Tongue (tissue), 2 donors: ENCODE data around the gene MEOX2. TPM values are rescaled to one million over a fixed set of nuclear protein-coding genes. Genes with fewer than 3 reads are reported as not detected.

ENCODE experiments used
- DNase-seq: peaks from one replicate; pipeline ENCODE4 v3.0.0-alpha.2; 2015
- total RNA-seq: library from RNA; depleted of rRNA; stranded (reverse); fragments of >200 nt; gene quantifications from one replicate; pipeline ENCODE4 v1.2.3, GENCODE V29; 2014

MEOX2 gene
- 53.2 TPM for total RNA-seq

DNA sequence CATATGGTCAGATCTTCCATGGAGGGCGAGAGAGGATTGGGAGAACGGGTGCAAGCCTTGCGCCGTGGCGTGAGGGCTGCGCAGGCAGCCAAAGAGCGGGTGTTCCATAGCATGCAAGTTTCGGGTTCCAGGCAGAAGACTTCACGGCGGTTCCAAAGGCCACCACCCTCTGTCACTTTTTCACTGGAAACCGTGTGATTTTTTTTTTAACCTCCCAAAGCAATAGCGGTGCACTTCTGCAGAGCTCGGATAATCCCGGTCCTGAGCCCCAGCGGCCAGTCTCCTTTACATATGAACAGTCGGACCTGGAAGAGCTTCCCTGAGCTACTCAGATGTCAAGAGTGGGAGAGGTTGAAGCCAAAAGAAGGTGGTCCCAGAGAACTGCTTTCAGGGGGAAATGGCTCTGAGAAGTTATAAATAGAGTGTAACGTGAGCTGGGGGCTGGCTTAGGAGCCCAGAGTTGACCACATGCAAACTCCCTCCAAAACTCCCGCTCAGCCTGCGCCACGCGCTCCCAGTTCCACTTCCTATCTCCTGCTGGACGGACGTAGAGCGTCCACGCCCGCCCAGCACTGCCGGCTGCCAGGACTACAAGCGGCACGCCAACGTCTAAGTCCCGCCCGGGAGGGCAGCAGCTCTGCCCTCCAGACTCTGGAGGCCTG lies at the start of gene MEOX2:
MEOX2 (minus strand) TSS at position 389 of the 662 bp plus-strand sequence; CDS start at position 108, 281 bp downstream.
- DNase-seq: peak; percentile 92

DNA sequence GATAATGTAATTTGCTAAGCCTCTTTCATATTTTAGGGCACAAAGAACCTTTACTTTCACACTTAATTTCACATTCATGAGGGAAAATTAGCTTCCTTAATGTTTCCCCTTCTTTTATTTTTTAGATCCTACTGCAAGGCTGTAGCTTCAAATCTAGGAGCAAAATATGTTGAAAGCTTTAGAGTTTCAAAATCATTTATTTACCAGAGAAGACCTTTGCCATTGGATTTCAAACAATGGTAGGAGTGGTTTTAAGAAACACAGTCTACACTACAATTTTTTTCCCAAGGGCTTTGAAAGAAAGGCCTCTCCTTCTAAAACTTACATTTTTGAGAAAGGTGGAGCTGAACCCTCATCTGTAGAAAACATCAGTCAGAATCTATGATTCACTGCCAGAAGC lies 43.3 kb upstream of the MEOX2 start:
- DNase-seq: no peak

DNA sequence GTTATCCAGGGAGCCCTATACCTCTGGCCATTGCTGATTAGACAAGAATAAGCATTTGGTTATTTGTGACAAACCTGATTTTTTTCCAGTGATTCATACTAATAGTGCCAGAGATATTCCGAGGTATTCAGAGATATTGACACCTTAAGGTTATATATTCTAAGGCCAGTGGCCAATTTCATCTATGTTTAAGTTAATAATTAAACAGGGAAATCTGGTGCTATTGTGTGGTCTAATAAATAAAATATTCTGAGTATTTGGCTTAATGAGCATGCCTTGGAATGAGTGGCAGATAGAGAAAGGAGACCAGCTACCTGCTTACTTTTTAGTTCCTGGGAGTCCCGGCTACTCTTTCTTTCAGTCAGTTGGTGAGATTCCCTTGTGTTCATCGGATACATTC lies 38.6 kb upstream of the MEOX2 start:
- no peak for DNase-seq

DNA sequence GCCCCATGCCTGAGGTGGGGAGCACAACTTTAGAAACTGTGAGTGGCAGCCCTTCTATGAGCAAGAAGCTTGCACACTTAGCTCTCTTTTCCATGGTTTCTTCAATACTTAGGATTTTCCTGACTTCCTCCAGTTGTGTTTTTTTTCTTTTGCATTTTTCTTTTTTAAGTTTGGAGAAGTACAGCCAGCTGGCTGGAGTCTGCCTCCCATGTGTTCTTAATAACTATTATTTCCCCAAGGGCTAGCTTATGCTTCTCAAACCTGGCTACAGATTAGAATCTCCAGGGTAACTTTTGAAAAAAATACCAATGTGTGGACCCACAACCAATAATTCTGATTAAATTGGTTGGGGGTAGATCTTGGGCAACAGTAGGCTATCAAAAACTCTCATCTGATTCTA lies 37.4 kb upstream of the MEOX2 start:
- DNase-seq: no peak

DNA sequence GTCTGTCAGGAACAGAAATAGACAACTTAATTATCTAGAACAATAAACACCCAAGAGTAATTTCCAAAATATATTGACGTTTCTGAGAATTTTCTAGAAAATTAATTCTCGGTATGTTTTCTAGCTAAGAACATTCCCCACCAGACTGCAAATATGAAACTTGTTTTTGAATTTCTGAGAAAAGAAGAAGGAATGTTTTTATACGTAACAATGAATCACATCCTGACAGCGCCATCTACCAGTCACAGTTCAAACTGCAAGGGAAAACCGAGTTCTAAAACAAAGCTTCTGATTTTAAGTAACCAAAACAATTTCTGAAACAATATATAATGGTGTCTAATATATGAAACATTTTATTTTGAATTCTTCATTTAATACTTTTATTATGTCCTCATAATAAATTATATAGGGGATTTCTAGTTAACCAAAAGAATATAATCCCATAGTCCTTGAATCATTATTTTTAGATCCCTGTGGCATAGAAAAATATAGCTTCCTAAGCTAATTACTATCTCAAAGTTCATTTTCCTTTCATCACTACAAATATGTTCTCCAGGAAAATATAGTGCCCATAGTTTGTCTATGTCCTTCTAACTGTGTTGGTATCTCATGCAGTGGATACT lies 34.5 kb upstream of the MEOX2 start:
- peak; percentile 33 for DNase-seq

DNA sequence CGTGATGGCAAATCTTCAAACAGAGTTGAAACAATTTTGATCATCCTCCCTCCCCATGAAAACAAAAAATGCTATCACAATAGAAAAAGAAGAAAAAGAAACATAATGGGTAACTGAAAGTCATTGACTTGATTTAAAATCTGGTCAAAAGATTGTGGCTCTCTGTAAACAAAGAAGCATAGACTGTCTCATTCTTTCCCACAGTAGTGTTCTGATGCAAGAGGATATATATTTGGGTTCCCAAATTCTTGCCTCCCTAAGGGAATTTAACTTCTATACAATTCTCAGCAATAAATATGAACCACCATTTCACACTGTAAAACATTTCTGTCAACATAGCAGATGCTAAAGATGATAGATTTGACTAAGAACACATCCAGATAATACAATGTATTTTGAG lies 32.8 kb upstream of the MEOX2 start:
- no peak for DNase-seq

DNA sequence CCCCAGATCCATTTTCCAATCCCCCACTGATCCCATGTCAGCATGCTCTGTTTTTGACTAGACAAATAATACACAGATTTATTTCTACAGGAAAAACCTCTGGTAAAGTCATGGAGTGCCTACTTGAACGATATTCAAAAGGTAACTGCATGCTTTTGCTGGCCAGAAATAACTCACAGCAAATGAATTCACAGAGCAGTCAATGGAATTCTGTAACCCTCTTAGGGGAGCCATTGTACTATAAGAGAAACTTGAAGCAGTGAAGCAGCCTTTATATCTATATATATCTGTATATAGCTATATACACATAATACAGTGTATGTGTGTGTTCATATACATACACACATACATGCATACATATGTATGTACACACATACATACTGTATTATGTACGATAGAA lies 29.0 kb upstream of the MEOX2 start:
- no peak for DNase-seq

DNA sequence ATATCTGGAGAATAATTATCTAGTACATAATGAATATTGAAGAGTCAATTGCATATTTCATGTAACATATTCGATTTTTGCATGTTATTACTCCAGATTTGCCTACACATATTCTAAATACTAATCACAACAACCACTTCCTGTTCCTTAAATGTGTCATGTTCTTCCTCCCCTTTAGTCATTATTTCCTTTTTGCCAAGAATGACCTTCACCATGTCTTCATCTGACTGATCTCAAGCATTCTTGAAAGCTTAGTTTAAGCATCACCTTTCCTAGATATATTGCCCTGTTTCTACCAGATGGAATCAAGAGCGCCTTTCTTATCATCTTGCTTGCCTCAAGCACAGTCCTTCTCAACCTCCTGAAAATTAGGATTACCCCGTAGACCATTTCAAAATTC lies 23.5 kb upstream of the MEOX2 start:
- DNase-seq: no peak

DNA sequence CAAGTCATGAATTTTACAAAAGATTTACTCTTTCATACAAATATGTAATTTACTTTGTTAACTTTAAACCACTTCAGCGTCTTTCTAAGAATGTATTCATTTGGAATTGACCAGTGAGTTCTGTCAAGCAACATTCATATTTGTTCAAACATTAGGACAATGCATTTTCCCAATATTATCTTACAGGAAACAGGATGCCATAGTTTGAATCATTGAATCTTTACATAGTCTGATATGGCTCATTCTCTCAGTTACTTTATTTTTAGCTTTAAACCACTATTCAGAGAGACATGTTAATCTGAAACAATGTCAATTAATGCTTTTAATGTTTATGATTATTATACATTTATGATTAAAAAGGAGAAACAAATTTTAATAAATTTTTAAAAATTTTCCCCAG lies 21.1 kb upstream of the MEOX2 start:
- DNase-seq: no peak

DNA sequence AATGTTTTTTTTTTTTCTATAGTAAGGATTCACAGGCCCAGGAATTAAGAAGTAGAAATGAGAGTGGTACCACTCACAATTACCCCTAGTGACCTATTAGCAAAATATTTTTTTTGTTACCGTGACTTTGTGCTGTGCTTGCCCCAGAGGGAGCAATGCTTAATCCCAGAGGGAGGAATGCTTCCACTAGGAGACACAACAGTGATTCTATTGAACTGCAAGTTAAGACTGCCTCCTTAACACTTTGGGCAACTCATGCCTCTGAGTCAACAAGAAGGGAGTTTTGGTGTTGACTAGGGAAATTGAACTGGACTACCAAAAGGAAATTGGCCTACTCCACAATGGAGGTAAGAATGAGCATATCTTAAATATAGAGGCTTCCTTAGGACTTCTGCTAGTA lies 17.2 kb upstream of the MEOX2 start:
- no peak for DNase-seq

DNA sequence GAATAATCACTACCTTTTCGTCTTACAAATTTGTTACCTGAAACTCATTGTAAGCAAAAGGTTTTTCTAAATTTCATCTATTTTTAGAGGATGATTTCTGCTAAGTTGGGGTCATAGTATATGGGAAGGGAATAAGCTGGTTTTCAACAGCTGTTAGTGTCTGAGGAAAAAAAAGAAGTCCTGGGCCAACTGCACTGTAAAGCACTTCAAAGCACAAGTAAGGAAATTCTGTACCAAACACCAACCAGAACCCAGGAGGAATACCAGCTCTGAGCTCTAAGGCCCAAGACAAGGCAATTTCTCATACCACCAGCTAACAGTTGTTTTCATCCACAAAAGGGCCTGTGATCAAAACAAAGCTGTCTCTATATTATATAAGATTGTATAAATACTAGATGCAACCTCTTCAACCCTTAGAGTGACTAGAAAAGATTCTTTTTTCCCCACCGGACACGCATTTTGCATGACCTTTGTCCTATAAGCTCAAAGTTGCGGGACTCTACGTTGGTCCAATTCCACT lies 6.1 kb upstream of the MEOX2 start:
- peak; percentile 24 for DNase-seq

DNA sequence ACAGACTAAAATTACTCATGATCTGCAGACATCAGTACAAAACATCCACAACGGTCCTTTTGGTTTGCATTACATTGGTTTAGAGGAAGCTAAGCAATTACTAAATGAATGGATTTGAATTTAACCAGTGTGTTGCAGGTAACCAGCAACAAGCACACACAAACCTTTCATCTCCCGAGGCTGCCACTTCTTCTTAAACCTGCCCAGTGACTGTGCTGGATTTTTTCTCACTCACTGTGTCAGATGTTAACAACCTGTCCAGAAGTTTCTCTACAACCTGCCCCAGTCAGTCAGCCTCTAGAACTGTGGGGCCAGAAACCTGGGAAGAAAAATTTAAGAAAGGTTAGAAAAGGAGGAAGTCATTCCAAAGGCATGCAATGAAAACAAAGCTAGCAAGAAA lies 2.4 kb upstream of the MEOX2 start:
- DNase-seq: peak; percentile 27

DNA sequence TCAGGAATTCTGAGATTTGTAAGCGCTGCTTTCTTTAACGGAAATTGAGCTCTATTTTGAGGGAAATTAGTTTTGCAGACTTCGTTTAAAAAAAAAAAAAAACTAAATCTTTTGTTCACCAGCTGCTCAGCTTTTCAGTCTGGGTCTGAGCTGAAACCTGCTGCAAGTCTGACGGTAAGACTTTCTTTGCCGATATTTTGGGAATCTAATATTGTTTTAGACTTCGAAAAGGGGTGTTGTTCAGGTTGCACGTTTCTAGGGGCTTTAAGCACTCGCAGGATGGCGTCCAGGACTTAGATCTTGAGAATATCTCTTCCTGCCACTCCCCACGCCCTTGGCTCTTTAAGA lies 1.8 kb upstream of the MEOX2 start:
- DNase-seq: no peak

DNA sequence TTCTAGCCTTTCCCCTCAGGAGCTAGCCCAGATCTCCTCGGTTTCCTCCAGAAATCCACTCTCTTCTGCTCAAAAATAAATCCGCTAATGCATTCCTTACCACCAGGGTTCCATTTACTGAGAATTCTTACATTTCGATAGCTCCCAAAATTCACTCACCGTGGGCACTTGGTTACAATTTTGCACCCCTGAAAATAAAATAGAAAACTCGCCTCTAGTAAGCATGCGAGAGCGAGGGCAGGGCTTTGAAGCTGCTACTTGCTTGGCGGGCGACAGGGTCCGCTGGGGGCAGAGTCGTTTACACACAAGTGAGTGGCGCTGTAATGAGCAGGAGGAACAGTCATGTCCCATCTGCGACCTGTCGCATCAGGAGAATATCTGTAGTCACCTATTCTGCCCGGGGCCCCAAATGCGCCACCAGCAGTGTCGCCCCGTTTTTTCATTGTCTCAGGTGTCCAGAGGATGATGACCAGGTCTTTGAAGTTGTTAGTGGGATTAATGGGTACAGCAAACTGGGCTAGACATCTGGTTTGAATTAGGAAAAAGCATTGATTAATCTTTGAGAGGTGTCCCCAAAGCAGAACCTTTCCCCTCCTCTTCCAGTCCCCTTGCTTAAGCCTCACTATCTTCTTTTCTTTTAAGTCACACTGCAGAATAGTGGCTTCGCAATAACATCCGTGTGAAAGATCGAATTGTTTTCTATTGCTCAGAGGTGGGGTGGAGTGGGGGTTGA lies 1.2 kb upstream of the MEOX2 start:
- DNase-seq: peak; percentile 50

DNA sequence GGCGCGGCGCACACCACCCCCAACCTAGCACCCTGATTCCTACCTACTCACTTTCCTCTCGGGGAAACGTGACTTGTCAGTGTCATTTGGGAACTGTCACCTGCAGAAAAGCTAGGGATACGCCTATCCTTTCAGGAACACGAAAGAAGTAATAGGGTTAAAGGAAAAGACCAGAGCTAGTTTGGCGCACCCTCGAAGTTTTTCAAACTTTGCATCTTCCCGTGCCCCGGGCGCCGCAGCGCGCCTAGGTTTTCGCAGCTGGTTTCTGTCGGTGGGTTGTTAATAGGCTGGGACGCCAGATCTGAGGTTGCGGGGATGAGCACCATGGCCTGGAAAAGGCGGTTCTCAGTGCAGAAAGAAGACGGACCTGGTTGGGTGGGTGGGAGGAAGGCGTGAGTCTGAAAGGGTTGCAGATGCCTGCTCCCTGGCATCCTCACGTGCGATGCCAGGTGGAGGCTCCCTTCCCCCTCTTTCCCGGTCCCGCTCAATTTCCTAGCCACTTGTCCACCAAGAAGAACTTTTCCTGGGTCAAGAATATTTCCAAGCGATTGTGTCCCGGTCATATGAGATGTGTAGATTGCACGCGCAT lies 568 bp upstream of the MEOX2 start:
- peak; percentile 35 for DNase-seq

DNA sequence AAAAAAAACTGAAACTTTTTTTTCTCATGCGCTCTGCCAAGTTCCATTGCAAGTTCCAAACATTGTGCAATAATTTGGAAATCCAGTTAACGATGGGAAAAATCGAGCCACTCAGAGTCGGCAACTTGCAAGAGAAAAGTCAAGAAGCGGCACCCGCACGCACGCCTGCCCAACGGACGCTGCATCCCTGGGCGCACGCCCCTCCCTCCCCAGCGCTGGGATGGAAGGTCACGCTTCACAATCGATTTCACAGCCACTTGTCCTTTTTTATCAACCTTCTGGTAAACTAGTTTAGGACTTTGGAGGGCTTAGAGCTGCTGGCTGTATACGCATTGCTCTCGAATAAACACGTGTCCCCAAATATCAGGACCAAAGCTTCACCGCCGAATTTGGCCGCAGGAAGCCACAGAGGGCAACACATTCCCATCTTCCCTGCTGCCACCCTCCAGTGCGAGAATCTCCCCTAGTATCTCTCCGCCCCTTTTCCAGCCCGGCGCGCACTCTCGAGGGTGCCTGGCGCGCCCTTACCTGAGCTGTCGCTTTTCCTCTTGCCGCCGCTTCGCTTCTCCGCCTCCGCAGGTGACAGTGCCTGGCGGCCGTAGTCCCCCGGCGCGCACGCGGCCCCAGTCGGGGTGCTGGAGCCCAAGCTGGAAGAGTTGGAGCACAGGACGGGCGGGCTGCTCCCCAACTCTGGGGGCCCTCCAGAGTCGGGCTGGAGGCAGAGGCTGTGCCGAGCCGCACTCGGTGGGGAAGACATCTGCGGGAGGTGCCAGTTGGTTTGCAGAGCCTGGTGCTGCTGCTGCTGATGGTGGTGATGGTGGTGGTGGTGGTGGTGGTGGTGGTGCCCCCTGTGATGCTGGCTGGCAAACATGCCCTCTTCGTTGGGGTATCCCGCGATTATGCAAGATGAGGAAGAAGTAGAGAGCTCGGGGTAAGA lies 857 bp downstream of the MEOX2 start:
- peak; percentile 54 for DNase-seq

DNA sequence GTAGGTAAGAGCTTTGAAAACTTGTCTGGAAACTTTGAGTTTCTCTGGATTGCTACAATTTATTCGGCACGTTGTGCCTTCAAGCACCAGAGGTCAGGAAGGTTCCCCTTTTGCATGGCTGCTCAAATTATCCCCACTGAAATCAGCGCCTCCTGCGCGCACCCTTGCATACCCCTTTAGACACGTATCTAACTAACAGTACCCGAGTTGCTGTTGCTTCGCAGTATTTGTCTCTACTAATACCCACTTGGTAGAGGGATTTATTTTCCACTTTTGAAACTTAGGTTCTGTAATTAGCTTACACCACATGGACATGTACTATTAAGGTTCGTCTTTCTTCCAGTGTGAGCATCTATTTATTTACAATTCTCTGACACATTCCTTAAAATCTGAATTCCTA lies 1.6 kb downstream of the MEOX2 start:
- peak; percentile 60 for DNase-seq

DNA sequence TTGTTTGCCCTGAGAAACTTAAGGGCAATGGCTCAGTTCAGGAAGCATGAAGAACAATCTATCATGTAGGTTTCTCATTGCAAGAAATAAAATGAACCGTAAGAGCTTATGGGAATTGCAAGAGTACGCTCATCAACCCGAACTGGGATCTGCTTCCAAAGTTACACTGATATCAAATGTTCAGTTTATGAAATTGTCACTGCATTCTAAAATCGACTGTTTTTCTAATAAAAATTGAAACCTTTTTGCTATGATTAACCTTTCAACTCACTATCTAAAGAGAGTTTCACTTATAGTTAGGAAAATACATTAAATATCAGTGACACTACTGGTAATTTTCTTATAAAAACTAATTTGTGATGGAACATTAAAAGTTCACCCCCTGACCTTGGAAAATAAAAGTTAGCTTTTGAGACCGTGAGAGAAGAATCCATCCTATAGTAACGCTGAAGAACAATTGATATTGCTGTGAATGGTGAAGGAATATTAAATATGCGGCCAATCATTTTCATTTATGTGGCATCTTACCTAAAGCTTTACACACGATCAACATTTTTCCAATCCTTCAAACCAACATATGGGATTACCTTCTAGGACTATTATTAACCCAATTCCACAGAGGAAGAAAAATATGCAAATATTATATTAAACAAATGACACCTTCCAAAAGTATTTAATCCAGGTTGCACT lies 2.2 kb downstream of the MEOX2 start:
- DNase-seq: peak; percentile 47

DNA sequence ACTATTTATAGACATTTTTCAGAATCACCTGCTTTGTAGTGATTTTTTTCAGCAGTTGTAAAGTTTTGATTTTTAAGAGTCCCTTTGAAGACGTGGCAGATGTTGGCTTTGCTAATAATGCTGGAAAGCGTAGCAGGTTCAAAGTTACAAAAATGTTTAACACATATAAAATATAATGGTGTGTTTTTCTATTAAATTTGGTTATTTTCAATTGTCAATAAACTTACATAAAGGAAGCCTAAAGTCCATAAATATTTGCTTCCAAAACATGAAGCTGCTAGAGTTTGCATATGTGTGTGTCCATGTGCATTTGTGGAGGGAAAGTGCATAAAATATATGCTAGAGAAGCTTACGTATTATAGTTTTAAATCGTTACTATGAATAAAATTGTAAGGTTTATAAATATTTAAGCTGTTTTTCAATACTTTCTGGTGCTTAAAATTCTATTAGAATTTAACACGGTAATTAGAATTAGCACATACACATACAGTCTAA lies 3.7 kb downstream of the MEOX2 start:
- no peak for DNase-seq

DNA sequence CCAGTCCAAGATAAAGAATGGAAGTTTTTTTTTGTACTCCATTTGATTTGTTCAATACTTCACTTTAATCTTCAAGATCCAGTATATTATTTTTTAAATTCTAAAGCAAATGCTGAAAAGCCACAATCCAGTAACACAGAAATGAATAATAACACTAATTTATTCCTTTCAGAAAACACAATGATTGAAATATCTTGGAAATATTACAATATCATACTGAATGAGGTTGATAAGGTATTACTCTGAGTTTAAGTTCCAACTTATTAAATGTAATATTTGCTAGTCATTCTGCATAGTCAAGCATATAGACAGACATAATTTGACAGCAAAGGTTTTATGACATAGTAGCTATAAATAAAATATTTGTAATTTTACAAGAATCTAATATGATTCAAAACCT lies 4.4 kb downstream of the MEOX2 start:
- no peak for DNase-seq

DNA sequence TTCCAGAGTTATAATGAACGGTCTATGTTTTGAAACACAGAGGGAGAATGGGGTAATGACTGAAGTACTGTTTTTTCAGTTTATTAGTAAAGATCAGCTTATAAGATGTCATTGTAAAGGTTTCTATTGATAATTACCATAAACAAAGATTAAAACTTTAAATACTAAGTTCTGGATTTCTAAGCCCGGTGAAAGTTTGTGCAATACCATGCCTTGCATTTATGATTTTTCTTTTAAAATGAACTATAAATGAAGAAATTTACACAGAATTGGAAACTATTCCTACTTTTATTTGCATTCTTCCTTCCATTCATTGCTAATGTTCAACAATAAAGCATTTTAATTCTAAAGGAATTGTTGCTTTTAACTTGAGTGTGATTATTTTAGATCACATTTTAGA lies 4.9 kb downstream of the MEOX2 start:
- DNase-seq: no peak
